Measurements from ENCODE around the gene HNRNPK.
"Not testable (repeated sequence)": the region's sequence is repeated elsewhere in the genome, so short reads cannot be mapped to it uniquely, and the experiment has no call there.

The HNRNPK gene

DNA sequence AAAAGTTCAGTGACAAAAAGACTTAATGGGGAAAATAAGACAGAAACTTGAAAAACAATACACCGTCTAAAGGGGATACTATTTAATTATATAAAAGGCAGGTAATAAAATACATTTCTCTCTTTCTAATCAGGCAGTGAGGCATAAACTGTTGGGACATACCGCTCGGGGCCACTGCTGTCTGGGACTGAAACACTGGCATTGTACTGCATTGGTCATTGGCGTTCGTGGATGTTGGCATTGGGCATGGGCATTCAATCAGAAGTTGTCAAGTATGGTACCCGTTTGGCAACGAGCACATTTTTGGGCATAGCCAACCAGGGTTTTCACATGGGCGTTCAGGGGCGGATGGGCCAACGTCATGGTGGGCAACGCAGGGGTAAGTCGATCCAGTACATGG, 4.7 kb downstream of the HNRNPK start:
- no peak for DNase-seq

DNA sequence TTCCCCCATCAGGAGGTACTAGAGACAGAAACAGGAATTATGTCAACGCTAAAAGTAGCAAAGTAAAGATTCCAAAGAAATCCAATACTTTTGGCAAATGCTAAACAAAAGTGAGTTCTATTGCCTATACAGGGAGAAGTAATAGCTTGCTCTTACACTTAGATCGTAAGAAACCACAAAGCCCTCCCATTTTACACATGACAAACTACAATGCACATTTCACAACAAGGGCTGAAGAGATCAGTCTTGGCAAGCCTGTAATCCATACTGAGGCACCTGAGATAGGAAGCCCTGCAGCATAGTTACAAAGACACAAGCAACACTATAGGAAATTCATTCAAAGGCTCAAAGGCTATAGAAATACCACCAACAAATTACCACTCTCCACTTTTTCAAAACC, 7.7 kb downstream of the HNRNPK start:
- no peak for DNase-seq

DNA sequence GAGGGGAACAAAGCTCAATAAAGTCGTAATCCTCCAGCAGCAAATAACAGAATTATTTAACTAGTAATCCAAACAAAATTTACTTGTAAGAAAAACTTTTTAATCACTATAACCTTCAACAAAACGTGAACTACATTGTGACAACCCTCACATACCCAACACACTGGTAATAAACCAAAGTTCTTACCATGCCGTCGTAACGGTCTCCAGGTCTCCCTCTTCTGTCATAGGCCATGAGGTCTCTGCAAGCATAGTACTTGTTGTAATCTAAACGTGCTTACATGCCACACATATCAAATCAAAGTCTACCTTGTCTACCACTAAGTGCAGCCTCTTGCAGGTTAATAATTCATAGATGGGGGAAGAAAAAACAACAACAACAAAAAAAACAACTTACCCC, 8.5 kb downstream of the HNRNPK start:
- DNase-seq, result no peak

DNA sequence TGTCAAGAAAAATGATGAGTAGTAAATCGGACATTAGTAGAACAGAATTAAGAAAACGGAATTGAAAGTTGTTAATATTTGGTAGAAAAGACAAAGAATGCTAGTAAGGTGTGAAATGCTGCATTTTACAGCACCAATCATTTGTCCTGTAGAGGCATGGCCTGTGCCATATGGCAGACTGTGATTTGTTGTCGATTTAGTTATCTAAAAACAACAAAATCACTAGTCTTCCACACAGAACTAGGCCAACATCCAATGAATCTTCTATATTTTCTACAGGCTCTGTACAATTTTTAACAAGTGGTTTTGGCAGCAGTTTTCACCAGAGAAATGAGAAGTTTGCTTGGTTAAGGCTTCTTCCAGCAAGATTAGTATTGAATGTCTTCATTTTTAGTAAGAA, 10.4 kb downstream of the HNRNPK start:
- DNase-seq, result no peak

DNA sequence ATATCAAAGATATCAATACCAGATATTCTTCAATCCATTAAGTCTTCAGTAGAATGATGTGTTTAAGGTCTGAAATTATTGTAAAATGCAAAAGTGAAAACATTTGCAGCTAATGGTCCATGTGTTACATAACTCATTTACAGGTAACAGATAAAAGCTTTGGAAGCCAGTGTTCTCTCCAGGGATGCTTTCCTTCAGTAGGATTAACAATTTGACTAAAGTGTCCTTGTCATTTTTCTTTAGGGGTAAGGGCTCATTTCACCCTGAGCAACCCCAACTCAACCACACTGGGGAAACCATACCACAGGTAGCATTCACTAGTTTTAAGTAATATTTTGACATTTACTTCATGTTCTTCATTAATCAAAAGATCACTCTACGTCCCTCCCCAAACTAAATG, 12.9 kb downstream of the HNRNPK start:
- no peak for DNase-seq

DNA sequence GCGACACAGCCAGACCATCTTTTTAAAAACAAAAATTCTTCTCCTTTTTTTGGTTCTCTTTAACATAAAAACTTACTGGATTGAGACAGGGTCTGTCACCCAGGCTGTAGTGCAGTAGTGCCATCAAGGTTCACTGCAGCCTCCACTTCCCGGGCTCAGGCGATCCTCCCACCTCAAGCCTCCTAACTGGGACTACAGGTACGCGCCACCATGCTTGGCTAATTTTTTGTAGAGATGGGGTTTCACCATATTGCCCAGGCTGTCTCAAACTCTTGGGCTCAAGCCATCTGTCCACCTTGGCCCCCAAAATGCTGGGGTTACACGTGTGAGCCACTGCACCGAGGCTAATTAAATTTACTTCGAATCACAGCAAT, 13.8 kb downstream of the HNRNPK start:
- DNase-seq, result no peak

DNA sequence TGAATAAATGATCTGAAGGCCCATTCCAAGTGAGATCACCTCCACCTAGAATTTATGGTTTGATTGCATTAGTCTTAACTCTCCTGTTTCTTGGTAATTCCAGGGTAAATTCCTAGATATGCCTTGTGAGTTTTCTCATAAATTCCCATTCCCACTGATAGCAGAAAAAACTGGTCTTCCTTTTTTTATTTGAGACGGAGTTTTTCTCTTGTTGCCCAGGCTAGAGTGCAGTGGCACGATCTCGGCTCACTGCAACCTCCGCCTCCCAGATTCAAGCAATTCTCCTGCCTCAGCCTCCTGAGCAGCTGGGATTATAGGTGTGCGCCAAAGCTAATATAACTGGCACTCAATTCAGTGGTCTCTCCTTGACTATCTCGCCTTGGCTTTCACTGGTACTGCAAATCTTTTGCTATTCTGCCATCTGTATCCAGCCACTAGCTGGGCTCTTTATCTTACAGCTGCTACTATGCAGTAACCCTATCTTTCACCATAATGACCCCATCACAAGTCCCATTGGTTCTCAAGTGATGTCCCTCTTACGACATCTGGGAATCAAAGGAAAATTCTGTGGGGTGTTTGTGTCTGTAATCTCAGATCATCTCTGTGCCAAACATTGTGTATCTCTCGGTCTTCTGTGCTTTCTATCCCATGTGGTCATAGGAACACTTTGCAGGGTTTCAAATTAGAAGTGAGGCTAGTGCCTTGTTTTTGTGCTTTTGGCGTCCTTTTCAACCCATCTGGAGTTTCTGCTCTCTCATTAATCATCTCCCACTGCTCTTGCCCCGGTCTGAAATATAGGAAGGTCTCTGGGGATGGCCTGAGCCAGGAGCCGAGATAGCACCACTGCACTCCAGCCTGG, 14.4 kb downstream of the HNRNPK start:
- DNase-seq, result no peak

DNA sequence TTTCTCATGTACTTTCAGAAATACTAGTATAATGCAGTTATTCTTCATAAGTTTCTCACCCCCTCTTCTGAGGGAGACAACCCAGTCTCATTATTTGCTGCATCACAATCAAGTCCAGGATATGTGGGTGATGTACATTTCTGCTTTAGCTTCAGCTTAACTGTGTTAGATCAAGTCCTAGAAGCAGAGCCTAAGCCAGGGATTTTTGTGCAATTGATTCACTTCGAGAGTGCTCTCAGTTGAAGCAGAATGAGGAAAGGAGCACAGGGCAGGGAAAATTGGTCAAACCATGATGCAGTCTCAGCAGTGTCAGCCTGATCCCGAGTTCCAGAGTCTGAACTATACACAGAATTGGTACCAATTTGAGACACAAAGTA, 15.1 kb downstream of the HNRNPK start:
- DNase-seq, result no peak

DNA sequence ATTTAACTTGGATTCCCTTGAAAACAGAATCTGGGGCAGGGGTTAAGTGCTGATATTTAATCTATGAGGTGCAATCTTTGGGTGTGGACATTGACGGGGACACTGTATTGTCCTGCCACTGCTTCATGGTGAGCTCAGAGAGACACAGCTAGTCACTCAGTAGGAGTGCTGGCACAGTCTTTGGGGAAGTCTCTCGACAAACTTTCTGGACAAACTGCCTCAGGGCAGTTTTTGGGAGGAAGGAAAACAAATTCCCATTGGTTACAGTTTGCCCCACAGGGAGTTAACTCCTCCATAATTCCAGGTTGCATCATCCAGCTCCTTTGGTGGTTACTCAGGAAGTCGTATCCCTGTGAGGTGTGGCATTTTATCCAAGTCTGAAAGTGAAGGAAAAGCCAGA, 17.9 kb downstream of the HNRNPK start:
- DNase-seq, result no peak

DNA sequence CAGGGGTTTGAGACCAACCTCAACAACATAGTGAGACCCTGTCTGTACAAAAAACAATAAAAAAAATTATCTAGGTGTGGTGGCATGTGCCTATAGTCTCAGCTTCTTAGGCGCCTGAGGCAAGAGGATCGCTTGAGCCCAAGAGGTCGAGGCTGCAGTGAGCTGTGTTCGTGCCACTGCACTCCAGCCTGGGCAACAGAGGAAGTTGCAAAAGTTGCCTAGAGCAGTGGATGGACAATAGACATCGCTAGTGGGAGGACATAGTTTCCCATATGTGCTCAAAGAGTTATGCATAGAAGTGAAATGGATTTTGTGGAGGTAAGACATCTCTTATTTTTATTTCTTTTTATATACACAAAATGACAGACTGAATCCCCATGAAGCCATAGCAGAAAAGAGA, 19.0 kb downstream of the HNRNPK start:
- no peak for DNase-seq

DNA sequence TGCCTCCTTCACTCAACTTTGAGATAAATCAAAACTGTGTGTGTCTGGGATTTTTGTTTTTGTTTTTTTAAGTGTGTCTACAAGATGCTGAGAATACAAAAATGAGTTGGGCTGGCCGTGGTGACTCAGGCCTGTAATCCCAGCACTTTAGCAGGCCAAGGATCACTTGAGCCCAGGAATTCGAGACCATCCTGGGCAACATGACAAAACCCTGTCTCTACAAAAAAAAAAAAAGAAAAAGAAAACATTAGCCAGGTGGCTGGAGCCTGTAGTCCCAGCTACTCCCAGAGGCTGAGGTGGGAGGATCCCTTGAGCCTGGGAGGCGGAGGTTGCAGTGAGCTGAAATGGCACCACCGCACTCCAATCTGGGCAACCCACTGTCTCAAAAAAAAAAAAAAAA, 21.0 kb downstream of the HNRNPK start:
- DNase-seq, result no peak

DNA sequence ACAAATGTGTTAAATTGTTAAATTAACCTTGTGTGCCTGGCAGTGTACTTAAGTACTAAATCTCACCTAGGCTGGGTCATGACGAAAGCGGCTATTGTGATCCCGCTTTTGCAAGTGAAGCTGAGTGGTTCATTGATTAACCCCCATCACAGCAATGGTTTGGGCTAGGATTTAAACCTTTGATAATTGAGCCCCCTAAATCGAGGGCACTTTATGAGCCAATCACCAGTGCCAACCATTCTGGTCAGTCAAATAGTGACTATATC, 22.8 kb downstream of the HNRNPK start:
- DNase-seq, result no peak

DNA sequence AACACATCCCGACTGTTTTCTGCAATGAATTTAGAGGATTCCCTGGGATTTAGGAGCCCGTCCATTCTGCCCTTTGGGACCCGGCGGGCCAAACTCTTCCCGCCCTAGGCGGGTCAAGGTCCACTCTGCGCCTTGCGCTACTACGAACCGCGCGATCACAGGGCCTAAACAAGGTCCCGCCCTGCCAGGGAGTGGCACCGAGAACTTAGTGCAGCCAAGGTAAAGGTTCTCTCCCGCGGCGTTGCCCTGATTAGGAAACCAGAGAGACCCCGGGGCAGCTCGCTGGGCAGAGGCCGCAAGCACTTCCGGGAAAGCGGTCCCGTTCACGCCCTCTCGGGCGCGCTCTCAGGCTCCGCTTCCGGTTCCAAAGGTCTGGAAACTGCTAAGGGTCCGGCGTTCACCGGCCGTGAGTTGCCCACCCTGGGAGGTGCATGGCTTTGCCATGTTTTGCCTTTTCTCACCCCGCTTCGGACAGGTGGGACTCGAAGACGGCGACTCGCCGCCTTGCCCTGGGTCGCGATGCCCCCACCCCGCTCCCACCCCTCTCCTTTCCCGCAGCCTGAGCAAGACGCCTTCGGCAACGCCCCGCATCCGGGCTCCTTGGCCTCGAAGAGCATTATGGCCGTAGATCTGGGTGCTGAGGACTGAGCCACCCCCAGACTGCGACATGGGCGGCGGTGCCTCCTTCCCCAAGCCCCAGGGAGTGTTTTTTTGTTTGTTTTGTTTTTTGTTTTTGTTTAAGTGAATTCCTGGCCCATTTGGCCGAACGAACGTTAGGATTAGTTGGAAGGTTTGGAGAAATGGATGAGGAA, 23.4 kb downstream of the HNRNPK start:
- DNase-seq, result peak; percentile 56

DNA sequence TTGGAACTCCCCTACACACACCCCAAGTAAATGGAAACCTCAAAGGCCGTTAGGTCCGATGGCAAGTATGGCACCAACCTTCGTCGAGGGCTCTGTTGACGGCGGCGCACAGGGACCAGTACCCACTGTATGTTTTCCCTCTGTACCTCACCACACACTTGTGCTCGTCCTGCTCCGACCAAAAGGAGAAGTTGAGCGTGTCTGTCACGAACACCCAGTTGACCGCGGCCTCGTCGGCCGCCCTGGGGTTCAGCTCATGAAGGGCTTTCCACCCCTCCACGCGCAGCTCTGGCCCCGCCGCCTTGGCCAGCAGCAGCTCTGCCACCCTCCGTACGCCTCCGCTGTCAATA, 24.0 kb downstream of the HNRNPK start:
- no peak for DNase-seq

DNA sequence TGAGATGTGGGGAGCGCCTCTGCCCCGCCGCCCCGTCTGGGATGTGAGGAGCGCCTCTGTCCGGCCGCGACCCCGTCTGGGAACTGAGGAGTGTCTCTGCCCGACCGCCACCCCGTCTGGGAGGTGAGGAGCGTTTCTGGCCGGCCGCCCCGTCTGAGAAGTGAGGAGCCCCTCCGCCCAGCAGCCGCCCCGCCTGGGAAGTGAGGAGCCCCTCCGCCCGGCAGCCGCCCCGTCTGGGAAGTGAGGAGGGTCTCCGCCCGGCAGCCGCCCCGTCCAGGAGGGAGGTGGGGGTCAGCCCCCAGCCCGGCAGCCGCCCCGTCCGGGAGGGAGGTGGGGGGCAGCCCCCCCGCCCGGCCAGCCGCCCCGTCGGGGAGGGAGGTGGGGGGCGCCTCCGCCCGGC, 31.9 kb downstream of the HNRNPK start:
- not testable (repeated sequence) for DNase-seq

DNA sequence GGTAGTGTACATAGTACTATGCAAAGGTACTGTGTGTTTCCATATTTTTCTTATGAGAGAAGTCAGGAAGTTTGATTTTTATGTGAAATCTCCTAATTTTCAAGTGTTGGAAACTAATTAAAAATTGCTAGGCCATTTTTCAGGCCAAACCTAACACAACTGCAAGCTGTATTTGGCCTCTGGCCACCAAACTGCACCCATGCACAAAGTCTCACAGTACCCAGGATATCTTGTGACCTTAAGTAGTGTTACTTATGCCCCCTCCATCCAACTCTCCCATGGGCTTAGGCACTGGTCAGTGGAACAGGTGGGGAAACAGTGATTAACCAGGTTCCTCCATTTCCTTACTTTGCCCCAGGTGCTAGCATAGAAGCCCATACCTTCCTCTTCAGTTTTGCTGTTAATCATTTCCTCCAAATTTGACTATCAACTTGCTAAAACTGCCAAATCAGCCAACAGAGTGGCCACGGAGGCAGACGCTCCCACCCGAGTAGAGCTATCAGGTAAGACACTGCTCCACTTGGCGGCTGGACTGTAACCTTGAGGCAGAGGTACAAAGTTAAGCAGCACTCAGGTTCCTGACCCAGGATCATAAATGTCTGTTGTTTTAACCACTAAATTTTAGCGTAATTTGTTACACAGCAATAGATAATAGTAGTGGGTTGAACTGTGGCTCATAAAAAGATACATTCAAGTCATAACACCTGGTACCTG, 39.3 kb downstream of the HNRNPK start:
- DNase-seq, result no peak

DNA sequence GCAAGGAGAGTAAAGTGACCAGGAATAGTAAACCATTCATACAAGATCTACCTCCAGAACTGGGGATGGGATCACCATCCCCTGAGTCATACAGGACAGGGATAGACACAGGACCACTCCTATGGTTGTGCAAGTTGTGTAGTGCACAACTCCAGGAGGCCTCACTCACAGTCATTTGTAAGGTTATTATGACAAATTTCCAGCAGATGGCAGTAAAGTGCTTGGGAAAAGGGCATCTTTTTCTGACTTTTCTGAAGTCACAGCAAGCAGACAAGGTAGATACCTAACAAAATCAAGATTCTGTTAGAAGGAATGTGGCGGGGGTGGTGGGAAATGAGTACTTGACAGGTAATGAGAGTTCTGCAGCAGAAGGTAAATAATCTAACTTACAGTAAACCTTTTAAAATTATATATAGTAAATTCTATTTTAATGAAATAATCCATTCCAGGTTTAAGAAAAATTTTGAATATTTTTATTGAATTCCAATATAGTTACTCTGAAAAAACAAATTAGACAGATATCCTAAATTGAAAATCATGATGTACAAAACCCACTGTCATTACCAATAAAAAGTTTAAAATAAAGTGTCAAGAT, 42.1 kb downstream of the HNRNPK start:
- peak; percentile 58 for DNase-seq

DNA sequence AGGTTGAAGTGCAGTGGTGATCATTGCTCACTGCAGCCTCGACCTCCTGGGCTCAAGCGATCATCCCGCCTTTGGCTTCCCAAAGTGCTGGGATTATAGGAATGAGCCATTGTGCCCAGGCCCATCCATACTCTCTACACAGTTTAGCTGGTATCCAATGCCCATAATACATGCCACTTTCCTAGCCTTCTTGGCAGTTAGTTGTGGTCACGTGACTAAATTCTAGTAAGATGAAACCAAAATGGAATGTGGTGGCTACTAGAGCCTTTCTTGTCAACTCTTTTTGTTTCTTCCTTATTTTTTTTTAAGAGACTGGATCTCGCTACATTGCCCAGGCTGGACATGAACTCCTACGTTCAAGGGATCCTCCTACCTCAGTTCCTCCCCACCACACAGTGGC, 43.5 kb downstream of the HNRNPK start:
- DNase-seq, result no peak

DNA sequence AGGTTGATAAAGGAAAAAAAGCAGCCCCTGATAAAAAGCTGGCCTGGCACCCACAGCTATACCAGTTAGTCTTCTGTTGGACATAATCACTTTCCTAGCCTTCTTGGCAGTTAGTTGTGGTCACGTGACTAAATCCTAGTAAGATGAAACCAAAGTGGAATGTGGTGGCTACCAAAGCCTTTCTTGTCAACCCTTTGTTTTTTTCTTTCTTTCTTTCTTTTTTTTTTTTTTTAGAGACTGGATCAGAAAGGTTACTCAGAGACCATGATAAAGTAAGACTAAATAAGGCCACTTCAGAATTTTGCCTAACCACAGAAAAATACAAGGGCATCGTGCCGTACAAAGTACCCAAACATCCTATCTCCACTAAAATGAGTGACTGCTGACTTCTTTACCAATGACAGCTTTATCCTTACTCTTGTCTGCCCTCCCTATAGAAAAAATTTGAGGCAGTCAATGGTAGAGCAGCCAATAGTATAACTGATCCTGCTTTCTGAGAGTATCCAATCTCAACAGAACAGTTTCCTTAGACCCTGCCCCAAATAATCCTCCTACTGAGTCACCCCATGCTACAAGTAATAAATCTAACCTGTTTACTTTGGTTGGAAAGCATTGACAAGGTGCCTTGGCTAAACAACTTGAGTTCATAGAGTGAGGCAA, 44.6 kb downstream of the HNRNPK start:
- no peak for DNase-seq

DNA sequence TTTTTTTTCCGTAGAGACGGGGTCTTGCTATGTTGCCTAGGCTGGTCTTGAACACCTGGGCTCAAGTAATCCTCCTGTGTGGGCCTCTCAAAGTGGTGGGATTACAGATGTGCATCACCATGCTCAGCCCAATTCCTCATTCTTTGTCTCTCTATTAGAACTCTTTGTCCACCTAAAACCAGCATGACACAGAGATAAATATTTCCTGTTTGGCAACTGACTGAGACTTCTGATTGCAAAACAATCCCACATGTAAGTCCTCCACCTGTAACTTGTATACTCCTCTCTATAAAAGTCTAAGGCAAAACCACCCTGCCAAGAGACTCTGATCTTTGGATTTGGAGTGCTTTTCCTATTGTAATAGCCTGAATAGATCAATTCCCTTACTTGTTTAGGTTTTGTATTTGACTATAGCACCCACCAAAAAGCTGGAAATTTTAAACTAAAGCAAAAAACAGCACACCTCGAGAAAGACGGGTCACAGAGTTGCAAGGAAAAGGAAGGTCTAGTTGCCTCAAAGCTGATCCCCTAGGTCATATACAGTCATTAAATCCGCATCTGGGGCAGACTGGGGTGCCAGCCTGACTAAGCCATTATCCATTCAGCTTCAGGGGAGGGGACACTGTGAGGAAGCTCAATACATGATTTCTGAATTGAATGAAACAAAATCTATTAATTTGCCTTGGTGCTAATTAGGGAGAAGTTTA, 45.3 kb downstream of the HNRNPK start:
- DNase-seq, result no peak

DNA sequence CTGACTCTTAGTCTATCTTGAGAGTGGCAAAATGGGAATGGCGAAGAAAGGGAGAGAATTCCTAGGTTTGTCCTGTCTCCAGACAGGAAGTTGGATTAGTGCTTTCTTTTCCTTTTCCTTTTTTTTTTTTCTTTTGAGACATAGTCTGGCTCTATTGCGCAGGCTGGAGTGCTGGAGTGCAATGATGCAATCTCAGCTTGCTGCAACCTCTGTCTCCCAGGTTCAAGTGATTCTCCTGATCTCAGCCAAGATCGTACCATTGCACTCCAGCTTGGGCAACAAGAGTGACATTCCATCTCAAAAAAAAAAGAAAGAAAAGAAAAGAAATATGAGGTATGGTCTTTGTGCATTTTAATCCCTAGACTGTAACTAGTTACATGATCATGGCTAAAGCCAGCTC, 46.2 kb downstream of the HNRNPK start:
- DNase-seq, result no peak

DNA sequence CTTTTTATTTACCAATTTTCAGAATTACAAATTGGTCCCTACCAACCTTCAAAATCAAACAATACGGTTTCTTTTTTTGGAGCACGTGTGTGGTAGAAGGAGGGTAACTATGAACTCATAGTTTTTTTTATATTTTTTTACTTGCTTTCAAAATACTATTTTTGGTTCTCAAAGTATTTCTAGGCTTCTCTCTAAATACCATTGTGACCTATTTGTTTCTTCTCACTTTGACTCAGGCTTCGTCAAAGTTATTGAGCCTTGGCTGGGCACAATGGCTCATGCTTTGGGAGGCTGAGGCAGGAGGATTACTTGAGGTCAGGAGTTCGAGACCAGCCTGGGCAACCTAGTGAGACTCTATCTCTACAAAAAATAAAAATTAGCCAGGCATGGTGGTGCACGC, 47.2 kb downstream of the HNRNPK start:
- DNase-seq, result no peak

DNA sequence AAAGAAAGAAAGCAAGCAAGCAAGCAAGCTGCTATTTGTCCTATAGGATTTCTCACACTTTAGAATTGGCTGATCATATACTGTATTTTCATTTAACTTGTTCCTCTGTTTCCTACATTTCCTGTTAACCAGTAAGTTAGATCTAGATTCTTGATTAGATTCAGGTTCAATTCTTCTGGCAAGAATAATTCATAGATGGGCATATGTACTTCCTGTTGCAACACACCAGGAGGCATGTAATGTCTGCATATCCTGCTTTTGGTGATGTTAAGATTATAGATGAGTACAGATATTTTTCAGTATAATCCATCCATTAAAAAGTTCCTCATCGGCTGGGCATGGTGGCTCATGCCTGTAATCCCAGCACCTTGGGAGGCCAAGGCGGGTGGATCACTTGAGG, 48.0 kb downstream of the HNRNPK start:
- DNase-seq, result no peak

All from NCI-H1436 (cell line).